Breast epithelium (tissue), 4 donors: ENCODE data around the gene SCRT2. TPM values are rescaled to one million over a fixed set of nuclear protein-coding genes. Genes with fewer than 3 reads are reported as not detected.

ENCODE experiments used
- DNase-seq, 2 donors: peaks; one replicate each; pipeline ENCODE4 v3.0.0-alpha.2; 2019; ENCODE audit warnings: low spot score in 2 of 2
- H3K27ac ChIP-seq, 2 donors: fragments of 200-600 bp; sonication (generic) in 1 of 2; one replicate each; pipeline ENCODE4 v1.5.1; 2016 to 2019; ENCODE audit warnings: mild to moderate bottlenecking in 1 of 2
- H3K27me3 ChIP-seq, 2 donors: fragments of 200-600 bp; sonication (generic) in 1 of 2; one replicate each; pipeline versions ENCODE4 v1.5.1 to v1.6.0; 2017 to 2019; ENCODE audit warnings: control low read depth in 1 of 2, mild to moderate bottlenecking in 1 of 2
- H3K36me3 ChIP-seq: fragments of 200-600 bp; one replicate; pipeline ENCODE4 v1.5.1; 2019
- H3K4me1 ChIP-seq, 2 donors: fragments of 200-600 bp; sonication (generic); one replicate each; pipeline ENCODE4 v1.5.1; 2016 to 2019; ENCODE audit warnings: control low read depth in 1 of 2
- H3K4me3 ChIP-seq, 3 donors: fragments of 200-600 bp; sonication (generic); 1 replicate in 2 of 3; 2 replicates in 1 of 3; pipeline ENCODE4 v1.5.1; 2016 to 2019; ENCODE audit warnings: mild to moderate bottlenecking in 3 of 3, moderate library complexity in 2 of 3
- H3K9me3 ChIP-seq, 2 donors: fragments of 200-600 bp; sonication (generic) in 1 of 2; one replicate each; pipeline ENCODE4 v1.5.1; 2016 to 2019; ENCODE audit warnings: control low read depth in 1 of 2
- CTCF ChIP-seq, 3 donors: fragments of 450-650 bp; IDR thresholded peaks; one replicate each; pipeline ENCODE4 v1.5.1; 2016 to 2017; ENCODE audit warnings: antibody characterized with exemption in 3 of 3, mild to moderate bottlenecking in 3 of 3, moderate library complexity in 3 of 3
- POLR2A ChIP-seq: fragments of 450-650 bp; IDR thresholded peaks from one replicate; pipeline ENCODE4 v1.6.1; 2016; ENCODE audit warnings: antibody characterized with exemption, mild to moderate bottlenecking, moderate library complexity
- POLR2AphosphoS5 ChIP-seq, 3 donors: sonication (generic); formaldehyde crosslinking; IDR thresholded peaks; one replicate each; pipeline ENCODE4 v1.6.1; 2017; ENCODE audit warnings: antibody characterized with exemption in 3 of 3
- intact Hi-C: fragments of 100-400 bp; cut with DNase I; formaldehyde crosslinking; loops from one replicate; pipeline ENCODE4 v1.15.1; 2023; ENCODE audit warnings: low total_unique reads
- total RNA-seq, 3 donors: library from RNA; depleted of rRNA; stranded (reverse); fragments of >200 nt; gene quantifications; one replicate each; pipeline ENCODE4 v1.1.0, GENCODE V29; 2016

SCRT2 gene
- total RNA-seq, 3 donors from 2014 or later, result not detected

- Histone ChIP-seq H3K9me3 (no peaks in the 10 kb centered on the region), H3K27me3 (peaks cover 0 to 91% of the 10 kb centered on the region in 2 donors), H3K4me1 (no peaks in the 10 kb centered on the region), H3K36me3 (no peaks in the 10 kb centered on the region), H3K4me3 (no peak overlapping the region), H3K27ac (no peak overlapping the region)
- intact Hi-C loops, result no loop called here
- TF ChIP-seq POLR2AphosphoS5 (IDR thresholded peaks at IDR 0.05), result no peak
- peak in 2 of 3 donors; percentile 33 to 49 for TF ChIP-seq CTCF (IDR thresholded peaks at IDR 0.05)
- no peak for DNase-seq
Observed at GRCh38 chr20:667351-668034, 8.1 kb downstream of the SCRT2 start.

GRCh38 chr20:666877-667276 is 8.7 kb downstream of the SCRT2 start:
- no peak for DNase-seq
- no peaks in the 10 kb centered on the region for H3K36me3 ChIP-seq
- no peak overlapping the region for H3K4me3 ChIP-seq
- H3K27ac ChIP-seq, result no peak overlapping the region
- peaks cover 0 to 92% of the 10 kb centered on the region in 2 donors for H3K27me3 ChIP-seq
- H3K9me3 ChIP-seq, result no peaks in the 10 kb centered on the region
- H3K4me1 ChIP-seq, result no peaks in the 10 kb centered on the region
- TF ChIP-seq POLR2A (no peak), CTCF (IDR thresholded peaks at IDR 0.05) (no peak), POLR2AphosphoS5 (IDR thresholded peaks at IDR 0.05) (no peak)
- intact Hi-C loops, result no loop called here

- H3K4me1 ChIP-seq, result no peaks in the 10 kb centered on the region
- intact Hi-C loops, result no loop called here
- no peaks in the 10 kb centered on the region for H3K9me3 ChIP-seq
- DNase-seq, result no peak
- TF ChIP-seq POLR2AphosphoS5 (IDR thresholded peaks at IDR 0.05) (no peak), POLR2A (no peak), CTCF (IDR thresholded peaks at IDR 0.05) (no peak)
- no peak overlapping the region for H3K4me3 ChIP-seq
- H3K27me3 ChIP-seq, result peaks cover 0 to 94% of the 10 kb centered on the region in 2 donors
- no peaks in the 10 kb centered on the region for H3K36me3 ChIP-seq
- no peak overlapping the region for H3K27ac ChIP-seq
Observed at GRCh38 chr20:665276-665675, 10.3 kb downstream of the SCRT2 start.

GRCh38 chr20:664576-664975 is 11.0 kb downstream of the SCRT2 start:
- Histone ChIP-seq H3K36me3 (no peaks in the 10 kb centered on the region), H3K27me3 (peaks cover 0 to 90% of the 10 kb centered on the region in 2 donors), H3K4me1 (no peaks in the 10 kb centered on the region), H3K27ac (no peak overlapping the region), H3K4me3 (no peak overlapping the region), H3K9me3 (no peaks in the 10 kb centered on the region)
- intact Hi-C loops, result no loop called here
- no peak for TF ChIP-seq POLR2AphosphoS5 (IDR thresholded peaks at IDR 0.05)
- no peak for TF ChIP-seq POLR2A
- no peak for TF ChIP-seq CTCF (IDR thresholded peaks at IDR 0.05)
- no peak for DNase-seq

GRCh38 chr20:664151-664550 is 11.5 kb downstream of the SCRT2 start:
- Histone ChIP-seq H3K27me3 (peaks cover 0 to 90% of the 10 kb centered on the region in 2 donors), H3K27ac (no peak overlapping the region), H3K4me1 (no peaks in the 10 kb centered on the region), H3K9me3 (no peaks in the 10 kb centered on the region), H3K4me3 (no peak overlapping the region), H3K36me3 (no peaks in the 10 kb centered on the region)
- no peak for DNase-seq
- TF ChIP-seq POLR2A, result no peak
- TF ChIP-seq CTCF (IDR thresholded peaks at IDR 0.05), result no peak
- no peak for TF ChIP-seq POLR2AphosphoS5 (IDR thresholded peaks at IDR 0.05)
- intact Hi-C loops, result no loop called here
